Prostate gland (tissue), 2 donors: ENCODE results near the gene NDUFS6.

Experiments used
- POLR2A ChIP-seq: fragments of 450-650 bp; IDR thresholded peaks from one replicate; pipeline ENCODE4 v1.6.1; 2016; ENCODE audit warnings: antibody characterized with exemption, mild to moderate bottlenecking
- TF ChIP-seq, protein P1 (sequence below), 4 experiments: fragments of 200-600 bp in 2 of 4; fragments of 450-650 bp in 2 of 4; sonication (generic) in 2 of 4; IDR thresholded peaks; 1 replicate in 3 of 4; 2 replicates in 1 of 4; pipeline ENCODE4 v1.5.1; 2016 to 2019; ENCODE audit warnings: antibody characterized with exemption in 4 of 4, mild to moderate bottlenecking in 2 of 4, moderate library complexity in 2 of 4

DNA sequence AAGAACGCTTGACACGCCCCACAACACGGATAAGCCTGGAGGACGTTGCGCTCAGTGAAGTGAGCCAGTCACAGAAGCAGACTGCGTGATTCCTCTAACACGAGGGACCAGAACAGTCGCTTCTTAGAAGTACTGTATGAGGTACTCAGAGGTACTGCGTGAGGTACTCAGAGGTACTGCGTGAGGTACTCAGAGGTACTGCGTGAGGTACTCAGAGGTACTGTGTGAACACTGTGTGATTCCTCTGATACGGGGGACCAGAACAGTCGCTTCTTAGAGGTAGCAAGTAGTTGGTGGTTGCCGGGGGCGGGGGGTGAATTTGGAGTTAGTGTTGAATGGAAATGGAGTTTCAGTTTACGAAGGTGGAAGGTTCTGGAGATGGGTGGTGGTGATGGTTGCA is 5.8 kb downstream of the NDUFS6 start:
- TF ChIP-seq, protein P1, sequence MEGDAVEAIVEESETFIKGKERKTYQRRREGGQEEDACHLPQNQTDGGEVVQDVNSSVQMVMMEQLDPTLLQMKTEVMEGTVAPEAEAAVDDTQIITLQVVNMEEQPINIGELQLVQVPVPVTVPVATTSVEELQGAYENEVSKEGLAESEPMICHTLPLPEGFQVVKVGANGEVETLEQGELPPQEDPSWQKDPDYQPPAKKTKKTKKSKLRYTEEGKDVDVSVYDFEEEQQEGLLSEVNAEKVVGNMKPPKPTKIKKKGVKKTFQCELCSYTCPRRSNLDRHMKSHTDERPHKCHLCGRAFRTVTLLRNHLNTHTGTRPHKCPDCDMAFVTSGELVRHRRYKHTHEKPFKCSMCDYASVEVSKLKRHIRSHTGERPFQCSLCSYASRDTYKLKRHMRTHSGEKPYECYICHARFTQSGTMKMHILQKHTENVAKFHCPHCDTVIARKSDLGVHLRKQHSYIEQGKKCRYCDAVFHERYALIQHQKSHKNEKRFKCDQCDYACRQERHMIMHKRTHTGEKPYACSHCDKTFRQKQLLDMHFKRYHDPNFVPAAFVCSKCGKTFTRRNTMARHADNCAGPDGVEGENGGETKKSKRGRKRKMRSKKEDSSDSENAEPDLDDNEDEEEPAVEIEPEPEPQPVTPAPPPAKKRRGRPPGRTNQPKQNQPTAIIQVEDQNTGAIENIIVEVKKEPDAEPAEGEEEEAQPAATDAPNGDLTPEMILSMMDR (IDR thresholded peaks at IDR 0.05): no peak
- TF ChIP-seq POLR2A: no peak
